HepG2 (cell line): ENCODE measurements around the gene RAB40C. TPM values are rescaled to one million over a fixed set of nuclear protein-coding genes. Genes with fewer than 3 reads are reported as not detected.
A peak's percentile ranks its signal among the peaks of the same experiment; 100 is the strongest.

Source experiments
- ARID2 ChIP-seq: sonication (generic); formaldehyde crosslinking; IDR thresholded peaks from 2 replicates; pipeline ENCODE4 v1.8.1; 2022; ENCODE audit warnings: mild to moderate bottlenecking, missing genetic modification reagents, borderline replicate concordance
- ARNT2 ChIP-seq: sonication (generic); formaldehyde crosslinking; IDR thresholded peaks from 2 replicates; pipeline ENCODE4 v1.8.0; 2022; ENCODE audit warnings: mild to moderate bottlenecking, low read depth, missing genetic modification reagents, moderate library complexity
- EHMT2 ChIP-seq: fragments of 200-600 bp; sonication (generic); IDR thresholded peaks from 2 replicates; pipeline ENCODE4 v1.7.0; 2017; ENCODE audit warnings: antibody characterized with exemption, low read depth, low read length, borderline replicate concordance
- ERF ChIP-seq: IDR thresholded peaks from 2 replicates; pipeline ENCODE4 v1.6.1; 2018; ENCODE audit warnings: missing biosample characterization, missing genetic modification reagents
- GABPB1 ChIP-seq: IDR thresholded peaks from 2 replicates; pipeline ENCODE4 v1.6.1; 2016; ENCODE audit warnings: mild to moderate bottlenecking, missing genetic modification reagents, moderate library complexity, missing compliant biosample characterization
- KLF6 ChIP-seq: IDR thresholded peaks from 2 replicates; pipeline ENCODE4 v1.8.0; 2016; ENCODE audit warnings: missing biosample characterization, missing genetic modification reagents
- NCOA2 ChIP-seq: sonication (generic); formaldehyde crosslinking; IDR thresholded peaks from 2 replicates; pipeline ENCODE4 v1.8.0; 2022; ENCODE audit warnings: inconsistent platforms
- NPAS2 ChIP-seq: sonication (generic); formaldehyde crosslinking; IDR thresholded peaks from 2 replicates; pipeline ENCODE4 v1.8.0; 2022; ENCODE audit warnings: mild to moderate bottlenecking, missing genetic modification reagents, borderline replicate concordance
- PHB2 ChIP-seq: fragments of 450-650 bp; IDR thresholded peaks from 2 replicates; pipeline ENCODE4 v1.6.1; 2018; ENCODE audit not compliant: partially characterized antibody
- SIN3A ChIP-seq: IDR thresholded peaks from 2 replicates; pipeline ENCODE4 v1.6.1; 2011; ENCODE audit warnings: low read depth, mild to moderate bottlenecking, control low read depth, low read length, borderline replicate concordance
- TP53 ChIP-seq: sonication (generic); formaldehyde crosslinking; conservative IDR thresholded peaks from 2 replicates; pipeline ENCODE4 v1.4.0; 2020; ENCODE audit warnings: missing genetic modification reagents
- ZBTB3 ChIP-seq: sonication (generic); formaldehyde crosslinking; IDR thresholded peaks from 2 replicates; pipeline ENCODE4 v1.4.0; 2020; ENCODE audit warnings: low read depth, mild to moderate bottlenecking, moderate library complexity, missing genetic modification reagents, borderline replicate concordance
- ZKSCAN5 ChIP-seq: sonication (generic); formaldehyde crosslinking; IDR thresholded peaks from 2 replicates; pipeline ENCODE4 v1.5.1; 2020; ENCODE audit warnings: mild to moderate bottlenecking, missing genetic modification reagents
- ZNF558 ChIP-seq: sonication (generic); formaldehyde crosslinking; IDR thresholded peaks from 2 replicates; pipeline ENCODE4 v1.9.0; 2022; ENCODE audit warnings: mild to moderate bottlenecking, missing genetic modification reagents, borderline replicate concordance
- ZNF567 ChIP-seq: sonication (generic); formaldehyde crosslinking; IDR thresholded peaks from 2 replicates; pipeline ENCODE4 v1.8.1; 2023; ENCODE audit warnings: mild to moderate bottlenecking, missing genetic modification reagents, borderline replicate concordance
- ZNF569 ChIP-seq: sonication (generic); formaldehyde crosslinking; IDR thresholded peaks from 2 replicates; pipeline ENCODE4 v1.5.0; 2020; ENCODE audit warnings: mild to moderate bottlenecking, missing genetic modification reagents, moderate library complexity, borderline replicate concordance
- ZNF598 ChIP-seq: sonication (generic); formaldehyde crosslinking; IDR thresholded peaks from 2 replicates; pipeline ENCODE4 v1.5.1; 2020; ENCODE audit warnings: mild to moderate bottlenecking, missing genetic modification reagents, borderline replicate concordance
- ZNF674 ChIP-seq: sonication (generic); formaldehyde crosslinking; IDR thresholded peaks from 2 replicates; pipeline ENCODE4 v1.5.0; 2020; ENCODE audit warnings: low read depth, mild to moderate bottlenecking, missing genetic modification reagents
- polyA plus RNA-seq, 8 experiments: library from polyadenylated mRNA; depleted of rRNA in 3 of 8; stranded (reverse) in 7 of 8; unstranded in 1 of 8; fragments of >200 nt; fragmentation: Illumina TruSeq in 4 of 8; extraction: Trizol in 4 of 8; gene quantifications; 2 replicates each; pipeline versions ENCODE4 v1.2.1 to v1.2.3, GENCODE V29; 2011 to 2016; ENCODE audit warnings: low read depth in 4 of 8, missing spikeins in 1 of 8, mixed read lengths in 1 of 8; ENCODE audit not compliant: insufficient read depth in 1 of 8
- total RNA-seq, 5 experiments: library from RNA; depleted of rRNA; stranded (reverse); fragments of >200 nt; fragmentation: Illumina TruSeq; extraction: Trizol; gene quantifications; 2 replicates each; pipeline ENCODE4 v1.2.3, GENCODE V29; 2016; ENCODE audit warnings: low read depth in 1 of 5
- TF ChIP-seq, protein P1 (sequence below): sonication (generic); formaldehyde crosslinking; IDR thresholded peaks from 2 replicates; pipeline ENCODE4 v1.4.0; 2020; ENCODE audit warnings: missing genetic modification reagents; ENCODE audit errors: not compliant biosample characterization
- TF ChIP-seq, protein P2 (sequence below): sonication (generic); formaldehyde crosslinking; IDR thresholded peaks from 2 replicates; pipeline ENCODE4 v1.9.0; 2022; ENCODE audit warnings: missing genetic modification reagents, mild to moderate bottlenecking, borderline replicate concordance
- TF ChIP-seq, protein P3 (sequence below): sonication (generic); formaldehyde crosslinking; IDR thresholded peaks from 2 replicates; pipeline ENCODE4 v1.5.0; 2020; ENCODE audit warnings: missing genetic modification reagents
- TF ChIP-seq, protein P4 (sequence below): sonication (generic); formaldehyde crosslinking; IDR thresholded peaks from 2 replicates; pipeline ENCODE4 v1.4.0; 2020; ENCODE audit warnings: missing genetic modification reagents
- TF ChIP-seq, protein P5 (sequence below): sonication (generic); formaldehyde crosslinking; IDR thresholded peaks from 2 replicates; pipeline ENCODE4 v1.4.0; 2020; ENCODE audit warnings: missing genetic modification reagents

Gene RAB40C
- total and polyA plus RNA-seq, 2 of the 13 experiments (the other 11 are each of a cell fraction or from before 2014, with no cell fraction given) = 7.7 to 11.5 TPM

DNA sequence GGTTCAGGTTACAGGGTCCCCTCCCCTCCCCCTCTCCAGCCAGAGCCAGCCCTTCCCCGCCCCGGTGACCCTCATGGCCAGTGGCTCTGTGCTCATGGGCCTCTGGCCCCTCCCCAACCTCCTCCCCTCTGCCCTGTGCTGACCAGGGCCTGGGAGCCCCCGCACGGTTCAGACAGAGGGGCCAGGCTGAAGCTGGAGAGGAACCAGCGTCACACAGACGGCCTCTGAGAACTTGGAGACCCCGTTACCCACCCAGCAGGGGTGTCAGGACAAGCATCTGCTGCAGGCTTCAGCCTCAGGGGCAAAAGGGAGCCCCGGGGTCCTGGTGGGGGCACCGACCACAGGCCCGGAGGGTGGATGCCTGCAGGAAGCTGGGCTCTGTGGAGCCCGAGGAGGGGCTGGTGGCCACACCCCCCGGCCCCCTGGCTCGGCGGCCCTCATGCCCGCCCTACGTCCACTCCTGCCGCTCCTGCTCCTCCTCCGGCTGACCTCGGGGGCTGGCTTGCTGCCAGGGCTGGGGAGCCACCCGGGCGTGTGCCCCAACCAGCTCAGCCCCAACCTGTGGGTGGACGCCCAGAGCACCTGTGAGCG is 41.0 kb downstream of the RAB40C start, which contains the start of gene WFIKKN1 (continued):
- TF ChIP-seq ZNF558 (CRISPR knock-in tag) (no peak), ZNF598 (CRISPR knock-in tag) (no peak), GABPB1 (CRISPR knock-in tag) (peak; percentile 46; the same call in 1 of the 2 replicates), NCOA2 (CRISPR knock-in tag) (no peak), PHB2 (no peak), ARID2 (CRISPR knock-in tag) (no peak), EHMT2 (no peak), ZNF569 (CRISPR knock-in tag) (no peak), ZNF674 (CRISPR knock-in tag) (no peak), ZNF567 (CRISPR knock-in tag) (no peak), ERF (CRISPR knock-in tag) (peak; percentile 15; the same call in 1 of the 2 replicates), ZKSCAN5 (no peak), ZBTB3 (no peak), KLF6 (CRISPR knock-in tag) (no peak), TP53 (CRISPR knock-in tag) (no peak), SIN3A (no peak; the same call in 1 of the 2 replicates), ARNT2 (CRISPR knock-in tag) (no peak), NPAS2 (no peak)
- TF ChIP-seq, protein P1, sequence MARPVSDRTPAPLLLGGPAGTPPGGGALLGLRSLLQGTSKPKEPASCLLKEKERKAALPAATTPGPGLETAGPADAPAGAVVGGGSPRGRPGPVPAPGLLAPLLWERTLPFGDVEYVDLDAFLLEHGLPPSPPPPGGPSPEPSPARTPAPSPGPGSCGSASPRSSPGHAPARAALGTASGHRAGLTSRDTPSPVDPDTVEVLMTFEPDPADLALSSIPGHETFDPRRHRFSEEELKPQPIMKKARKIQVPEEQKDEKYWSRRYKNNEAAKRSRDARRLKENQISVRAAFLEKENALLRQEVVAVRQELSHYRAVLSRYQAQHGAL = no peak
- TF ChIP-seq, protein P2, sequence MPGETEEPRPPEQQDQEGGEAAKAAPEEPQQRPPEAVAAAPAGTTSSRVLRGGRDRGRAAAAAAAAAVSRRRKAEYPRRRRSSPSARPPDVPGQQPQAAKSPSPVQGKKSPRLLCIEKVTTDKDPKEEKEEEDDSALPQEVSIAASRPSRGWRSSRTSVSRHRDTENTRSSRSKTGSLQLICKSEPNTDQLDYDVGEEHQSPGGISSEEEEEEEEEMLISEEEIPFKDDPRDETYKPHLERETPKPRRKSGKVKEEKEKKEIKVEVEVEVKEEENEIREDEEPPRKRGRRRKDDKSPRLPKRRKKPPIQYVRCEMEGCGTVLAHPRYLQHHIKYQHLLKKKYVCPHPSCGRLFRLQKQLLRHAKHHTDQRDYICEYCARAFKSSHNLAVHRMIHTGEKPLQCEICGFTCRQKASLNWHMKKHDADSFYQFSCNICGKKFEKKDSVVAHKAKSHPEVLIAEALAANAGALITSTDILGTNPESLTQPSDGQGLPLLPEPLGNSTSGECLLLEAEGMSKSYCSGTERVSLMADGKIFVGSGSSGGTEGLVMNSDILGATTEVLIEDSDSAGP = peak; percentile 82; the same call in 1 of the 2 replicates
- TF ChIP-seq, protein P3, sequence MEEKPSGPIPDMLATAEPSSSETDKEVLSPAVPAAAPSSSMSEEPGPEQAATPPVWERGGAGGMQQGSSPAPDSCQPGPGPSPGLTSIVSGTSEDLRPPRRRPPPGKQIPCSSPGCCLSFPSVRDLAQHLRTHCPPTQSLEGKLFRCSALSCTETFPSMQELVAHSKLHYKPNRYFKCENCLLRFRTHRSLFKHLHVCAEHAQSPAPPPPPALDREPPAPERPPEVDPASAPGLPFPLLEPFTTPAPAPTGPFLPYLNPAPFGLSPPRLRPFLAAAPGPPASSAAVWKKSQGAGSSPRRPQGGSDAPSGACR = no peak
- TF ChIP-seq, protein P4, sequence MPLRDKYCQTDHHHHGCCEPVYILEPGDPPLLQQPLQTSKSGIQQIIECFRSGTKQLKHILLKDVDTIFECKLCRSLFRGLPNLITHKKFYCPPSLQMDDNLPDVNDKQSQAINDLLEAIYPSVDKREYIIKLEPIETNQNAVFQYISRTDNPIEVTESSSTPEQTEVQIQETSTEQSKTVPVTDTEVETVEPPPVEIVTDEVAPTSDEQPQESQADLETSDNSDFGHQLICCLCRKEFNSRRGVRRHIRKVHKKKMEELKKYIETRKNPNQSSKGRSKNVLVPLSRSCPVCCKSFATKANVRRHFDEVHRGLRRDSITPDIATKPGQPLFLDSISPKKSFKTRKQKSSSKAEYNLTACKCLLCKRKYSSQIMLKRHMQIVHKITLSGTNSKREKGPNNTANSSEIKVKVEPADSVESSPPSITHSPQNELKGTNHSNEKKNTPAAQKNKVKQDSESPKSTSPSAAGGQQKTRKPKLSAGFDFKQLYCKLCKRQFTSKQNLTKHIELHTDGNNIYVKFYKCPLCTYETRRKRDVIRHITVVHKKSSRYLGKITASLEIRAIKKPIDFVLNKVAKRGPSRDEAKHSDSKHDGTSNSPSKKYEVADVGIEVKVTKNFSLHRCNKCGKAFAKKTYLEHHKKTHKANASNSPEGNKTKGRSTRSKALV (CRISPR knock-in tag) = 0 out of 2 replicates have a peak, but pooled peaks have one; percentile 4
- TF ChIP-seq, protein P5, sequence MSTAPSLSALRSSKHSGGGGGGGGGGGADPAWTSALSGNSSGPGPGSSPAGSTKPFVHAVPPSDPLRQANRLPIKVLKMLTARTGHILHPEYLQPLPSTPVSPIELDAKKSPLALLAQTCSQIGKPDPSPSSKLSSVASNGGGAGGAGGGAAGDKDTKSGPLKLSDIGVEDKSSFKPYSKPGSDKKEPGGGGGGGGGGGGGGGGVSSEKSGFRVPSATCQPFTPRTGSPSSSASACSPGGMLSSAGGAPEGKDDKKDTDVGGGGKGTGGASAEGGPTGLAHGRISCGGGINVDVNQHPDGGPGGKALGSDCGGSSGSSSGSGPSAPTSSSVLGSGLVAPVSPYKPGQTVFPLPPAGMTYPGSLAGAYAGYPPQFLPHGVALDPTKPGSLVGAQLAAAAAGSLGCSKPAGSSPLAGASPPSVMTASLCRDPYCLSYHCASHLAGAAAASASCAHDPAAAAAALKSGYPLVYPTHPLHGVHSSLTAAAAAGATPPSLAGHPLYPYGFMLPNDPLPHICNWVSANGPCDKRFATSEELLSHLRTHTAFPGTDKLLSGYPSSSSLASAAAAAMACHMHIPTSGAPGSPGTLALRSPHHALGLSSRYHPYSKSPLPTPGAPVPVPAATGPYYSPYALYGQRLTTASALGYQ (CRISPR knock-in tag) = 0 out of 2 replicates have a peak, but pooled peaks have one; percentile 5
